B cell (primary cell): ENCODE results near the gene CTIF.

Experiments
- EZH2 ChIP-seq: IDR thresholded peaks from 2 replicates; pipeline ENCODE4 v1.6.1; 2012; ENCODE audit warnings: borderline replicate concordance, low read depth, mild to moderate bottlenecking, moderate library complexity, low read length; ENCODE audit not compliant: insufficient read depth, poor library complexity, severe bottlenecking
- TF ChIP-seq, protein P1 (sequence below): fragments of 200-600 bp; IDR thresholded peaks from one replicate; pipeline ENCODE4 v1.8.0; 2022; ENCODE audit warnings: antibody characterized with exemption, mild to moderate bottlenecking

- TF ChIP-seq, protein P1, sequence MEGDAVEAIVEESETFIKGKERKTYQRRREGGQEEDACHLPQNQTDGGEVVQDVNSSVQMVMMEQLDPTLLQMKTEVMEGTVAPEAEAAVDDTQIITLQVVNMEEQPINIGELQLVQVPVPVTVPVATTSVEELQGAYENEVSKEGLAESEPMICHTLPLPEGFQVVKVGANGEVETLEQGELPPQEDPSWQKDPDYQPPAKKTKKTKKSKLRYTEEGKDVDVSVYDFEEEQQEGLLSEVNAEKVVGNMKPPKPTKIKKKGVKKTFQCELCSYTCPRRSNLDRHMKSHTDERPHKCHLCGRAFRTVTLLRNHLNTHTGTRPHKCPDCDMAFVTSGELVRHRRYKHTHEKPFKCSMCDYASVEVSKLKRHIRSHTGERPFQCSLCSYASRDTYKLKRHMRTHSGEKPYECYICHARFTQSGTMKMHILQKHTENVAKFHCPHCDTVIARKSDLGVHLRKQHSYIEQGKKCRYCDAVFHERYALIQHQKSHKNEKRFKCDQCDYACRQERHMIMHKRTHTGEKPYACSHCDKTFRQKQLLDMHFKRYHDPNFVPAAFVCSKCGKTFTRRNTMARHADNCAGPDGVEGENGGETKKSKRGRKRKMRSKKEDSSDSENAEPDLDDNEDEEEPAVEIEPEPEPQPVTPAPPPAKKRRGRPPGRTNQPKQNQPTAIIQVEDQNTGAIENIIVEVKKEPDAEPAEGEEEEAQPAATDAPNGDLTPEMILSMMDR = no peak
- TF ChIP-seq EZH2 = no peak
Measured at GRCh38 chr18:48673456-48673852, 134.6 kb downstream of the CTIF start.
